GM10847 (cell line): ENCODE data around the gene ZNF275.

Experiments used
- POLR2A ChIP-seq: IDR thresholded peaks from 2 replicates; pipeline ENCODE4 v1.6.1; 2011; ENCODE audit not compliant: insufficient read length; ENCODE audit errors: extremely low read depth

The ZNF275 gene

GRCh38 chrX:153378607-153379006 is 44.7 kb downstream of the ZNF275 start:
- TF ChIP-seq POLR2A, result no peak

GRCh38 chrX:153379508-153379907 is 45.6 kb downstream of the ZNF275 start:
- TF ChIP-seq POLR2A, result no peak

- no peak for TF ChIP-seq POLR2A
These were observed 46.1 kb downstream of the ZNF275 start for GRCh38 chrX:153379971-153380581.

- no peak for TF ChIP-seq POLR2A
These were observed 46.7 kb downstream of the ZNF275 start for GRCh38 chrX:153380691-153381090.

GRCh38 chrX:153381684-153382532 is 48.0 kb downstream of the ZNF275 start:
- TF ChIP-seq POLR2A, result no peak

GRCh38 chrX:153382563-153383482 is 48.9 kb downstream of the ZNF275 start:
- TF ChIP-seq POLR2A, result no peak

GRCh38 chrX:153384390-153384789 is 50.4 kb downstream of the ZNF275 start:
- TF ChIP-seq POLR2A, result no peak

- no peak for TF ChIP-seq POLR2A
These were observed 52.1 kb downstream of the ZNF275 start for GRCh38 chrX:153386097-153386496.

- no peak for TF ChIP-seq POLR2A
These were observed 53.4 kb downstream of the ZNF275 start for GRCh38 chrX:153387345-153387744.

- TF ChIP-seq POLR2A, result no peak
These were observed 54.2 kb downstream of the ZNF275 start for GRCh38 chrX:153387987-153388721.

GRCh38 chrX:153388722-153389459 is 54.9 kb downstream of the ZNF275 start:
- no peak for TF ChIP-seq POLR2A

- TF ChIP-seq POLR2A, result no peak
These were observed 58.8 kb downstream of the ZNF275 start for GRCh38 chrX:153392642-153393321.

- TF ChIP-seq POLR2A, result no peak
These were observed 60.7 kb downstream of the ZNF275 start for GRCh38 chrX:153394612-153395011.

GRCh38 chrX:153395613-153396319 is 61.8 kb downstream of the ZNF275 start:
- no peak for TF ChIP-seq POLR2A
